GM12878 (cell line): ENCODE results near the gene ZNF296. TPM values are rescaled to one million over a fixed set of nuclear protein-coding genes. Genes with fewer than 3 reads are reported as not detected.

Source experiments
- ATAC-seq: fragments of 200-7000 bp; cut with Tn5 transposase; 3 replicates; pipeline ENCODE4 v1.9.1; 2020; ENCODE audit warnings: mild to moderate bottlenecking, moderate library complexity
- BruUV-seq: library from RNA; stranded (reverse); fragments of 400-500 nt; replicated peaks from 2 replicates; lab custom pipeline; 2021; lab: Mats Ljungman, UMichigan
- CTCF ChIA-PET: fragments of 300-600 bp; sonication (Branson Sonifier 250); formaldehyde crosslinking; extraction: SDS; loops from one replicate; lab custom pipeline; 2021; ENCODE audit warnings: inconsistent platforms; lab: Yijun Ruan, JAX
- POLR2A ChIA-PET: fragments of 350-600 bp; formaldehyde crosslinking; extraction: SDS; loops from one replicate; lab custom pipeline; 2021; ENCODE audit warnings: inconsistent platforms; lab: Charles Lee
- RAD21 ChIA-PET: fragments of 300-600 bp; sonication (Branson Sonifier 250); formaldehyde crosslinking; loops from one replicate; lab custom pipeline; 2023; ENCODE audit warnings: antibody characterized with exemption; ENCODE audit not compliant: unreplicated experiment; lab: Charles Lee
- SMC1A ChIA-PET: fragments of 300-600 bp; sonication (Branson Sonifier 250); formaldehyde crosslinking; loops from one replicate; lab custom pipeline; 2023; ENCODE audit not compliant: unreplicated experiment, uncharacterized antibody; lab: Charles Lee
- DNase-seq: peaks from one replicate; pipeline ENCODE4 v3.0.0-alpha.2; 2011; ENCODE audit warnings: low read depth, low spot score
- FAIRE-seq: peaks from 3 replicates; lab custom pipeline; 2011; peaks lifted over from hg19 to GRCh38; lab: Jason Lieb, UNC
- H2AFZ ChIP-seq: 2 replicates; pipeline ENCODE4 v1.6.0; 2011; ENCODE audit warnings: low read depth, low read length, control low read depth; ENCODE audit not compliant: control insufficient read depth
- H3K27ac ChIP-seq: 2 replicates; pipeline ENCODE4 v1.5.1; 2011; ENCODE audit warnings: control low read depth; ENCODE audit not compliant: control insufficient read depth, insufficient read depth
- H3K27me3 ChIP-seq, 2 experiments: replicated peaks in 1 of 2; 2 replicates each; pipeline versions ENCODE4 v1.6.0 to v1.6.1; 2011; ENCODE audit warnings: low read length in 1 of 2; ENCODE audit not compliant: control insufficient read depth in 2 of 2, insufficient read depth in 2 of 2
- H3K36me3 ChIP-seq, 2 experiments: 2 replicates each; pipeline ENCODE4 v1.5.1; 2011; ENCODE audit warnings: low read length in 1 of 2; ENCODE audit not compliant: control insufficient read depth in 2 of 2, insufficient read depth in 2 of 2
- H3K4me1 ChIP-seq: 2 replicates; pipeline ENCODE4 v1.6.1; 2011; ENCODE audit warnings: mild to moderate bottlenecking, low read length, moderate library complexity, mixed read lengths; ENCODE audit not compliant: control insufficient read depth, insufficient read depth
- H3K4me2 ChIP-seq: 2 replicates; pipeline ENCODE4 v1.6.0; 2011; ENCODE audit warnings: control low read depth; ENCODE audit not compliant: control insufficient read depth, insufficient read depth
- H3K4me3 ChIP-seq: fragments of 200-600 bp; sonication (generic); 2 replicates; pipeline ENCODE4 v1.5.1; 2016
- H3K79me2 ChIP-seq: 2 replicates; pipeline ENCODE4 v1.6.0; 2011; ENCODE audit warnings: low read length; ENCODE audit not compliant: control insufficient read depth, insufficient read depth
- H3K9ac ChIP-seq: 2 replicates; pipeline ENCODE4 v1.8.0; 2011; ENCODE audit warnings: low read length, control low read depth, mixed read lengths; ENCODE audit not compliant: control insufficient read depth, insufficient read depth
- H3K9me3 ChIP-seq: replicated peaks from 3 replicates; pipeline ENCODE4 v1.5.1; 2011; ENCODE audit warnings: mild to moderate bottlenecking, low read length; ENCODE audit not compliant: control insufficient read depth, insufficient read depth
- H4K20me1 ChIP-seq: 2 replicates; pipeline ENCODE4 v1.6.0; 2011; ENCODE audit not compliant: control insufficient read depth, insufficient read depth
- EZH2 ChIP-seq: IDR thresholded peaks from 2 replicates; pipeline ENCODE4 v1.6.1; 2012; ENCODE audit warnings: low read depth, mild to moderate bottlenecking, control low read depth, inconsistent platforms, low read length, borderline replicate concordance; ENCODE audit not compliant: control insufficient read depth
- FOXM1 ChIP-seq: IDR thresholded peaks from 2 replicates; pipeline ENCODE4 v1.6.1; 2012; ENCODE audit warnings: low read depth, mild to moderate bottlenecking, inconsistent platforms, low read length, moderate library complexity
- HDAC6 ChIP-seq: fragments of 200-600 bp; sonication (generic); IDR thresholded peaks from one replicate; pipeline ENCODE4 v1.8.0; 2017; ENCODE audit warnings: antibody characterized with exemption; ENCODE audit not compliant: unreplicated experiment
- POLR2AphosphoS2 ChIP-seq: IDR thresholded peaks from 2 replicates; pipeline ENCODE4 v1.6.1; 2011; ENCODE audit warnings: low read depth, mild to moderate bottlenecking, low read length, improper control_type of control experiment, moderate library complexity
- WRNIP1 ChIP-seq: IDR thresholded peaks from 2 replicates; pipeline ENCODE4 v1.6.1; 2011; ENCODE audit warnings: low read depth, low read length, improper control_type of control experiment, borderline replicate concordance
- WGBS: methylation state at CpG from one replicate; pipeline ENCODE4 v1.1.6; 2016; ENCODE audit warnings: low lambda C conversion rate; ENCODE audit not compliant: insufficient replicate concordance, insufficient coverage; ENCODE audit errors: missing lambda C conversion rate; 5-methylcytosine and 5-hydroxymethylcytosine counted together
- in situ Hi-C: fragments of 300-500 bp; cut with MboI; formaldehyde crosslinking; loops from 9 replicates; pipeline ENCODE4 v1.14.3; 2018; ENCODE audit warnings: mixed read lengths
- intact Hi-C: fragments of 100-400 bp; cut with micrococcal nuclease; formaldehyde crosslinking; loops from one replicate; pipeline ENCODE4 v1.14.2; 2022; ENCODE audit not compliant: unreplicated experiment
- polyA plus RNA-seq, 11 experiments: library from polyadenylated mRNA; depleted of rRNA in 4 of 11; unstranded in 6 of 11; stranded (reverse) in 5 of 11; fragments of >200 nt; fragmentation: Nextera tagmentation in 4 of 11; fragmentation: Illumina TruSeq in 1 of 11; extraction: Ambion mirVana in 4 of 11; extraction: Trizol in 1 of 11; gene quantifications; 1 replicate in 1 of 11; 2 replicates in 10 of 11; pipeline versions ENCODE4 v1.2.1 to v1.2.3, GENCODE V29; 2011 to 2016; ENCODE audit warnings: inconsistent platforms in 2 of 11, missing spikeins in 2 of 11, low read depth in 1 of 11
- total RNA-seq, 4 experiments: library from RNA; depleted of rRNA in 3 of 4; stranded (reverse); fragments of >200 nt in 3 of 4; fragmentation: Illumina TruSeq in 1 of 4; extraction: Trizol in 1 of 4; gene quantifications; 2 replicates each; pipeline versions ENCODE4 v1.2.1 to v1.2.3, GENCODE V29; 2013 to 2021
- TF ChIP-seq, protein P1 (sequence below): fragments of 450-650 bp; formaldehyde crosslinking; IDR thresholded peaks from 2 replicates; pipeline ENCODE4 v1.5.0; 2022; ENCODE audit warnings: mild to moderate bottlenecking, missing genetic modification characterization

The ZNF296 gene
- total and polyA plus RNA-seq, 10 of the 15 experiments (the other 5 are each of a cell fraction or from before 2014, with no cell fraction given) = 0.44 to 23.6 (median 3.5) TPM; not detected in 1

DNA sequence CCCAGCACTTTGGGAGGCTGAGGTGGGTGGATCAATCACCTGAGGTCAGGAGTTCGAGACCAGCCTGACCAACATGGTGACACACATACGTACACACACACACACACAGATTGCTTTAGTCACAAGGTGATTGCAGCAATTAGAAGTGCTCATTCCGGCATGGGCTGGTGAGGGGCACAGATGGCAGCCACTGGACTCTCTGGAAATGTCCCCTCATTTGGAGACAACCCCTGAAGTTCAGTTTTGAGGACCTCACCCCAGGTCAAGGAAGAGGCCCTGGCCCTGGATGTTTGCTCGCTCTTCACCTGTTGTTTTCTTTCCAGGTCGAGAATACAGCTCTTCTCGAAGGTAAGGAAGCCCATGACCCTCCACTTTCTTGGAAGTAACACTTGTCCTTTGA is 6.1 kb downstream of the ZNF296 start:
- in situ Hi-C loops = no loop called here
- no peak overlapping the region for H3K4me2 ChIP-seq
- peaks cover 11 to 41% of the 10 kb centered on the region in 2 experiments for H3K36me3 ChIP-seq
- 71% methylated on average over 6 of the region's 6 CpGs for WGBS
- intact Hi-C loops = loop anchor here (10.0 kb wide), 1 partner anchor 405 kb away; no protein-coding TSS in a partner anchor
- RAD21 ChIA-PET = no interaction called here
- POLR2A ChIA-PET = no interaction called here
- no peak overlapping the region for H3K9ac ChIP-seq
- peaks cover 19% of the 10 kb centered on the region for H3K79me2 ChIP-seq
- no peak overlapping the region for H2AFZ ChIP-seq
- H3K27me3 ChIP-seq = no peaks in the 10 kb centered on the region
- H4K20me1 ChIP-seq = no peaks in the 10 kb centered on the region; the same call in 1 of the 2 replicates
- SMC1A ChIA-PET = no interaction called here
- BruUV-seq = no TSS peak
- no peaks in the 10 kb centered on the region for H3K9me3 ChIP-seq
- peaks cover 9% of the 10 kb centered on the region for H3K4me1 ChIP-seq
- ATAC-seq = no peak
- DNase-seq = no peak
- FAIRE-seq = no peak
- no peak for TF ChIP-seq FOXM1
- TF ChIP-seq WRNIP1 = no peak
- TF ChIP-seq EZH2 = no peak
- no peak for TF ChIP-seq HDAC6
- TF ChIP-seq, protein P1, sequence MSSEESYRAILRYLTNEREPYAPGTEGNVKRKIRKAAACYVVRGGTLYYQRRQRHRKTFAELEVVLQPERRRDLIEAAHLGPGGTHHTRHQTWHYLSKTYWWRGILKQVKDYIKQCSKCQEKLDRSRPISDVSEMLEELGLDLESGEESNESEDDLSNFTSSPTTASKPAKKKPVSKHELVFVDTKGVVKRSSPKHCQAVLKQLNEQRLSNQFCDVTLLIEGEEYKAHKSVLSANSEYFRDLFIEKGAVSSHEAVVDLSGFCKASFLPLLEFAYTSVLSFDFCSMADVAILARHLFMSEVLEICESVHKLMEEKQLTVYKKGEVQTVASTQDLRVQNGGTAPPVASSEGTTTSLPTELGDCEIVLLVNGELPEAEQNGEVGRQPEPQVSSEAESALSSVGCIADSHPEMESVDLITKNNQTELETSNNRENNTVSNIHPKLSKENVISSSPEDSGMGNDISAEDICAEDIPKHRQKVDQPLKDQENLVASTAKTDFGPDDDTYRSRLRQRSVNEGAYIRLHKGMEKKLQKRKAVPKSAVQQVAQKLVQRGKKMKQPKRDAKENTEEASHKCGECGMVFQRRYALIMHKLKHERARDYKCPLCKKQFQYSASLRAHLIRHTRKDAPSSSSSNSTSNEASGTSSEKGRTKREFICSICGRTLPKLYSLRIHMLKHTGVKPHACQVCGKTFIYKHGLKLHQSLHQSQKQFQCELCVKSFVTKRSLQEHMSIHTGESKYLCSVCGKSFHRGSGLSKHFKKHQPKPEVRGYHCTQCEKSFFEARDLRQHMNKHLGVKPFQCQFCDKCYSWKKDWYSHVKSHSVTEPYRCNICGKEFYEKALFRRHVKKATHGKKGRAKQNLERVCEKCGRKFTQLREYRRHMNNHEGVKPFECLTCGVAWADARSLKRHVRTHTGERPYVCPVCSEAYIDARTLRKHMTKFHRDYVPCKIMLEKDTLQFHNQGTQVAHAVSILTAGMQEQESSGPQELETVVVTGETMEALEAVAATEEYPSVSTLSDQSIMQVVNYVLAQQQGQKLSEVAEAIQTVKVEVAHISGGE (CRISPR knock-in tag) = no peak
- TF ChIP-seq POLR2AphosphoS2 = 0 out of 2 replicates have a peak, but pooled peaks have one; percentile 10
- H3K4me3 ChIP-seq = no peak overlapping the region
- CTCF ChIA-PET = no interaction called here
- no peak overlapping the region for H3K27ac ChIP-seq
